GM04504 (cell line): ENCODE results near the gene MARCKS.
"Not testable (repeated sequence)": the region's sequence is repeated elsewhere in the genome, so short reads cannot be mapped to it uniquely, and the experiment has no call there.

Experiments
- DNase-seq: peaks from one replicate; pipeline ENCODE4 v3.0.0-alpha.2; 2012; ENCODE audit warnings: low read depth

MARCKS gene

GRCh38 chr6:113884011-113884410 is 26.9 kb downstream of the MARCKS start:
- no peak for DNase-seq

GRCh38 chr6:113886512-113886911 is 29.4 kb downstream of the MARCKS start:
- DNase-seq, result no peak

DNA sequence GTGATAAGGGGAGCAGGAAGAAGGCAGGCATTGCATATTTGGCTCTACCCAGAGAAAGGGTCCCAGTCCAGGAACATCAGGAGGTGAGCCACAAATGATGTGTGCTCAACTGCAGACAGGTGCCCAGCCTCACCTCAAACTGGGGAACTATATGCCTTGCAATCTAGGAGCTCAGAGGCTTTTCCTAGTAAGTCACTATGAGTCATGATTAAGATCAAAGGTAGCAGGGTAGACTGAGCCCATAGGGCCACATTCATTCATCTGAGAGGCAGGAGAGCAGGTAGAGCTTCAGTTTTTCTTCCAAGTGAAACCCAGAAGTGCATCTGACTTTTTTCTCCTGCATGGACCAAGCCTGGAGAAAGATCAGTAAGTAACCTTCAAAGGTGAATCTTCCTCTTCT is 31.3 kb downstream of the MARCKS start:
- no peak for DNase-seq

GRCh38 chr6:113888956-113889630 is 31.9 kb downstream of the MARCKS start:
- DNase-seq, result no peak

GRCh38 chr6:113893451-113893850 is 36.3 kb downstream of the MARCKS start:
- no peak for DNase-seq

- DNase-seq, result no peak
These were observed 36.7 kb downstream of the MARCKS start for GRCh38 chr6:113893866-113894265.

DNA sequence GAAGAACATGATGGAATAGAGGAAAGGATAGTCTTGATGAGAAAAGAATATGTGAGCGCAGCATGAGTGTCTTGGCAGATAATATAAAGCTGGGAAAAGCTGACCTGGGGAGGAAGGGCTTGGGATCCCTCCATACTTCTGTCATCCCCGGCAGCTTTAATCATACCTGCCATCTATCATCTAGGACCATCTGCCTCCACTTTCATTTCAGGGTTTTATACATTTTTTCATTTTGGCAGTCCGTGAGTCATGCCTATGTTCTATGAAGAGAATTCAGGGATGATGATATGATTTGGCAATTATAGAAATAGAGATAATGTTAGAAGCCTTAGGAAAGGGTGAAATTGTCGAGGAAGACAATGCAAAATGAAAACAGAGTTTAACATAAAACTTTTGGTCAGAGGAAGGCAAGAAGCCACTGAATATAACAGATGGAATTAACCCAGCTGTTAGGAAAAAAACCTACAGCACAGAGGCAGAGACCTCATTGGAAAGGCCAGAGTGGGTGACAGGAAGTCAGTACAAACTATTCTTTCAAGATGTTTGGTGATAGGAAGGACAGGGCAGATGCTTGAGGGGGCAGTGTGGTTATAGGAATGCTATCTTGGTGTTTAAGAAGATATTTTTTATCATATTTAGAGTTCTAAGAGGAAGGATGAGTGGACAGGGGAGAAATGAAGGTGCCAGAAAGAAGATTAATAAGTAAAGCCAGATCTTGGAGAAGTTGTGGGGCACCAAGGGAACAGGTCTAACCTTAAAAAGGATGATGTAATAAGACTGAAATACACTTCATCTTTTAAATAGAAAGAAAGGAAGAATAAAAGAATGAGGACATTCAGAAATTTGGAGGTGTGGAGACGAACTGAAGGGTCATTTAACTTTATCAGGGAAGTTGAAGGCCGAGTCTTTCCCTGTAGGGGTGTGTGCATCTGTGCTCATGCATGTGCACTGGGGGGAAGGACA is 37.8 kb downstream of the MARCKS start:
- DNase-seq, result no peak

- no peak for DNase-seq
These were observed 44.3 kb downstream of the MARCKS start for GRCh38 chr6:113901482-113901881.

GRCh38 chr6:113903666-113904330 is 46.7 kb downstream of the MARCKS start:
- no peak for DNase-seq

DNA sequence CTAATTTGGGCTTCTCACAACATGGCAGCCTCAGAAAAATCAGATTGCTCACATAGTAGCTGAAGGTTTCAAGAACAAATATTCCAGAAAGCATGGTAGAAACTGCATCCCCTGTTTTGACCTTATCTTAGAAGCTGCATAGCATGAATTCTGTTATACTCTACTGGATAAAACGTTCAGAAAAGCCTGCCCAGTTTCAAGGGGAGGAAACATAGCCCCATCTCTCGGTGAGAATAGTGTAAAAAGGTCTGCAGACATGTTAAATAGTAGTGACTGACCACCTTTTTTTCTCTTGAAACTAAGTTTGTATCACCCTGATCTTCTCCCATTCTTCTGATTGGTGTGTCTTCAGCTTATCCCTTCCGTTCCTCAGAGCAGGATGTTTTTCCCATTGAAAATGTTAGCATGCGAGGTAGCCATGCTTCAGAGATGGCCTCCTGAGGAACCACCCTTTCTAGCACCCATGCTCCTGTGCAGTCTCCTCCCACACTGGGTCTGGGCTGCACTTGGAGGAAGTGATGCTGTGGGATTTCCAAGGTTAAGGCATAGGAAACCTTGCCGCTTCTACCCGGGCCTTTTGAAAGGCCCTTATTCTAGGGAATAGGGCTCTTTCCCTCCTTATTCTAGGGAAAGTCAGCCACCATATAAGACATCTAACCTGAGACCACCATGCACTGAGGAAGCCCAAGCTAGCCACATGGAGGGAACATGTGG is 50.1 kb downstream of the MARCKS start:
- DNase-seq, result no peak

DNA sequence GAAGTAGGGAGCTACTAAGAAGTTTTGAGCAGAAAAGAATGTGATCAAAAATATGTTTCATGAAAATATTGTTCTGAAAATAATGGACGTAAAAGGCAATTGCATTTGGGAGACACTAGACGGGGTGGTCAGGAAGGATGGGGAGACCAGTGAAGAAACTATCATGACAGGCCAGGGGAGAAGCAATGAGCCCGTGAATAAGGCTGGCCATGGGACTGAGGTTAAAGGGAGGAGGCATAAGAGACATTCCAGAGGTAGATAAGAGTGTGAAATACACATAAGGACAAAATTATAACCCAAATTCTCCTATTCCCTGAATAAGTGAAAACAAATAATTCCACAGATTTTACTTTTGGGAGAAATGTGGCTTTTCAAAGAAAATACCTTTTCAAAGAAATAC is 51.7 kb downstream of the MARCKS start:
- DNase-seq, result no peak

DNA sequence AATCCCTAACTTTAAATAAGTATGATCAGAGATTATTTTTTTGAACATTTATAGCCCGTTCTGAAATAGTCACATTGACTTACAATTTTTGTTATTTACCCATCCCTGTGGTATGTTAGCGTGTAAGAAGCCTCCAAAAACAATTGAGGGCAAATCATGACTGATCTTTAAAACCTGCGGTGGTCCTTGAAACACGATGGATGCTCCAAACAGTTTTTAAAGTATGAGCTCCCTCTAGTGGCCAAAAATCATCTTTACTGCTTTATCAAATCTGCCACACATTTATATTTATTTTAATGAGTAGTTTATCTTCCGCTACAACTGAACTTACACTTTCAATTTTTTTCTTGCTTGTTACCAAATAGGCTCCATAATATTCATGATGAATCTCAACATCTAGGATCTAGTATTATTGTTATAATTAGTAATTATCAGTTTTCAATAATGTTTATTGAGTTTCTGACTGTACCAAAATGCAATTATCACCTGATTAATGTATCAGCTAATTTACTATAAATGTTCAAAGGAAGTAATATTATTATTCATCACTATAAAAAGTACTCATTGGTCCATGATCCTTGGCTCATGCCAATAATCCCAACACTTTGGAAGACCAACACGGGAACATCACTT is 52.2 kb downstream of the MARCKS start:
- peak; percentile 65 for DNase-seq

GRCh38 chr6:113910285-113910684 is 53.1 kb downstream of the MARCKS start:
- not testable (repeated sequence) for DNase-seq
